HCT116 (cell line): ENCODE results near the gene LRSAM1. TPM values are rescaled to one million over a fixed set of nuclear protein-coding genes. Genes with fewer than 3 reads are reported as not detected.

ENCODE experiments used
- ATAC-seq: fragments of 200-7000 bp; cut with Tn5 transposase; 2 replicates; pipeline ENCODE4 v1.9.1; 2020; ENCODE audit warnings: mild to moderate bottlenecking, moderate library complexity
- BruUV-seq: library from RNA; stranded (reverse); fragments of 400-500 nt; replicated peaks from 2 replicates; lab custom pipeline; 2021; lab: Mats Ljungman, UMichigan
- CTCF ChIA-PET: fragments of 300-600 bp; sonication (Branson Sonifier 250); formaldehyde crosslinking; loops from one replicate; lab custom pipeline; 2021; ENCODE audit warnings: antibody characterized with exemption; lab: Charles Lee
- POLR2A ChIA-PET: fragments of 300-600, 350-600 bp; sonication (Branson Sonifier 250); formaldehyde crosslinking; loops from one replicate; lab custom pipeline; 2021; ENCODE audit warnings: antibody characterized with exemption; lab: Charles Lee
- RAD21 ChIA-PET, 2 experiments: fragments of 300-600 bp; sonication (Branson Sonifier 250); formaldehyde crosslinking; loops; one replicate each; lab custom pipeline; 2023; ENCODE audit warnings: low total read pairs in 2 of 2; ENCODE audit not compliant: uncharacterized antibody in 2 of 2, unreplicated experiment in 2 of 2, low non-redundant PET in 1 of 2; lab: Charles Lee
- DNase-seq: peaks from one replicate; pipeline ENCODE4 v3.0.0-alpha.2; 2010; ENCODE audit warnings: low read depth, low spot score
- H2AFZ ChIP-seq: fragments of 200-600 bp; shearing (Covaris generic), sonication (generic); 2 replicates; pipeline ENCODE4 v1.6.1; 2017; ENCODE audit warnings: low read depth, mixed run types, mixed read lengths, antibody characterized with exemption, low read length; ENCODE audit not compliant: poor library complexity, severe bottlenecking
- H3K27ac ChIP-seq: 2 replicates; pipeline ENCODE4 v1.5.1; 2012; ENCODE audit warnings: low read depth, low read length
- H3K27me3 ChIP-seq: fragments of 200-600 bp; sonication (generic); 2 replicates; pipeline ENCODE4 v1.6.1; 2016; ENCODE audit warnings: mixed run types, low read length, mixed read lengths; ENCODE audit not compliant: insufficient read depth
- H3K36me3 ChIP-seq, 2 experiments: fragments of 200-500 bp in 1 of 2; fragments of 200-600 bp in 1 of 2; sonication (Bioruptor generic) in 1 of 2; sonication (generic) in 1 of 2; 2 replicates each; pipeline versions ENCODE4 v1.5.1 to v1.6.1; 2014 to 2016; ENCODE audit warnings: low read length in 2 of 2, inconsistent platforms in 1 of 2, mixed read lengths in 1 of 2, mixed run types in 1 of 2; ENCODE audit not compliant: insufficient read depth in 2 of 2, control insufficient read depth in 1 of 2
- H3K4me1 ChIP-seq, 2 experiments: fragments of 200-600 bp in 1 of 2; sonication (generic) in 1 of 2; 2 replicates each; pipeline versions ENCODE4 v1.5.1 to v1.6.1; 2012 to 2017; ENCODE audit warnings: low read length in 2 of 2, inconsistent platforms in 1 of 2, mild to moderate bottlenecking in 1 of 2, mixed read lengths in 1 of 2, mixed run types in 1 of 2, moderate library complexity in 1 of 2; ENCODE audit not compliant: insufficient read depth in 2 of 2, control insufficient read depth in 1 of 2
- H3K4me2 ChIP-seq: fragments of 200-600 bp; sonication (generic); 2 replicates; pipeline ENCODE4 v1.6.1; 2017; ENCODE audit warnings: mixed run types, low read length, mixed read lengths
- H3K4me3 ChIP-seq, 2 experiments: fragments of 200-600 bp in 1 of 2; sonication (generic) in 1 of 2; replicated peaks in 1 of 2; 2 replicates each; pipeline ENCODE4 v1.5.1; 2011 to 2016; ENCODE audit warnings: low read length in 2 of 2, control low read depth in 1 of 2, low read depth in 1 of 2, mild to moderate bottlenecking in 1 of 2, mixed read lengths in 1 of 2, mixed run types in 1 of 2
- H3K79me2 ChIP-seq: fragments of 200-600 bp; sonication (generic); 2 replicates; pipeline ENCODE4 v1.6.1; 2017; ENCODE audit warnings: mild to moderate bottlenecking, mixed run types, low read length, moderate library complexity, mixed read lengths; ENCODE audit not compliant: insufficient read depth
- H3K9ac ChIP-seq: fragments of 200-600 bp; sonication (generic); 2 replicates; pipeline ENCODE4 v1.6.1; 2016; ENCODE audit warnings: low read length, mixed read lengths
- H3K9me2 ChIP-seq: fragments of 200-600 bp; sonication (generic), shearing (Covaris generic); 2 replicates; pipeline ENCODE4 v1.6.1; 2017; ENCODE audit warnings: mixed run types, mild to moderate bottlenecking, moderate library complexity; ENCODE audit not compliant: insufficient read depth
- H3K9me3 ChIP-seq, 2 experiments: fragments of 200-500 bp in 1 of 2; fragments of 200-600 bp in 1 of 2; sonication (Bioruptor generic) in 1 of 2; sonication (generic) in 1 of 2; 2 replicates each; pipeline ENCODE4 v1.6.1; 2014 to 2017; ENCODE audit warnings: low read length in 2 of 2, mixed read lengths in 2 of 2, inconsistent platforms in 1 of 2, low read depth in 1 of 2, mild to moderate bottlenecking in 1 of 2, mixed run types in 1 of 2, moderate library complexity in 1 of 2; ENCODE audit not compliant: control insufficient read depth in 1 of 2, insufficient read depth in 1 of 2
- H4K20me1 ChIP-seq: fragments of 200-600 bp; sonication (generic), shearing (Covaris generic); 2 replicates; pipeline ENCODE4 v1.6.1; 2017; ENCODE audit warnings: mixed run types, mild to moderate bottlenecking, moderate library complexity; ENCODE audit not compliant: insufficient read depth
- CBX3 ChIP-seq: IDR thresholded peaks from 2 replicates; pipeline ENCODE4 v1.6.1; 2012; ENCODE audit warnings: low read depth
- CEBPB ChIP-seq: IDR thresholded peaks from 2 replicates; pipeline ENCODE4 v1.6.1; 2012; ENCODE audit warnings: low read depth
- CTCF ChIP-seq, 3 experiments: fragments of 200-600 bp in 1 of 3; sonication (generic) in 1 of 3; IDR thresholded peaks in 2 of 3; conservative IDR thresholded peaks in 1 of 3; 2 replicates each; pipeline ENCODE4 v1.5.1; 2012 to 2017; ENCODE audit warnings: low read depth in 2 of 3, low read length in 2 of 3, antibody characterized with exemption in 1 of 3, borderline replicate concordance in 1 of 3, control low read depth in 1 of 3, mild to moderate bottlenecking in 1 of 3, mixed read lengths in 1 of 3, mixed run types in 1 of 3, moderate library complexity in 1 of 3; ENCODE audit not compliant: insufficient read depth in 1 of 3
- ELF1 ChIP-seq: IDR thresholded peaks from 2 replicates; pipeline ENCODE4 v1.6.1; 2012; ENCODE audit warnings: low read depth, borderline replicate concordance
- EZH2 ChIP-seq: fragments of 200-600 bp; sonication (generic); IDR thresholded peaks from 2 replicates; pipeline ENCODE4 v1.6.1; 2017; ENCODE audit warnings: antibody characterized with exemption, mixed run types
- EZH2phosphoT487 ChIP-seq: fragments of 200-600 bp; IDR thresholded peaks from 2 replicates; pipeline ENCODE4 v1.6.1; 2018; ENCODE audit warnings: antibody characterized with exemption, borderline replicate concordance
- JUND ChIP-seq: IDR thresholded peaks from 2 replicates; pipeline ENCODE4 v1.6.1; 2012
- POLR2A ChIP-seq: IDR thresholded peaks from 2 replicates; pipeline ENCODE4 v1.7.0; 2011; ENCODE audit warnings: borderline replicate concordance; ENCODE audit not compliant: insufficient read depth, insufficient read length; ENCODE audit errors: extremely low read depth
- POLR2AphosphoS5 ChIP-seq: IDR thresholded peaks from 2 replicates; pipeline ENCODE4 v1.6.1; 2011; ENCODE audit warnings: mild to moderate bottlenecking, low read depth, low read length, moderate library complexity
- RAD21 ChIP-seq: IDR thresholded peaks from 2 replicates; pipeline ENCODE4 v1.6.1; 2012; ENCODE audit warnings: low read depth, mild to moderate bottlenecking
- SP1 ChIP-seq: IDR thresholded peaks from 2 replicates; pipeline ENCODE4 v1.6.1; 2012; ENCODE audit warnings: low read depth
- TCF7L2 ChIP-seq: IDR thresholded peaks from 2 replicates; pipeline ENCODE4 v1.7.0; 2011; ENCODE audit warnings: borderline replicate concordance, inconsistent platforms; ENCODE audit not compliant: insufficient read depth, insufficient read length; ENCODE audit errors: extremely low read depth
- YY1 ChIP-seq: IDR thresholded peaks from 2 replicates; pipeline ENCODE4 v1.6.1; 2011; ENCODE audit warnings: low read length, low read depth, moderate library complexity, mild to moderate bottlenecking; ENCODE audit not compliant: insufficient replicate concordance; ENCODE audit errors: extremely low read depth
- ZBTB33 ChIP-seq: IDR thresholded peaks from 2 replicates; pipeline ENCODE4 v1.6.1; 2011; ENCODE audit warnings: mild to moderate bottlenecking, low read length, moderate library complexity; ENCODE audit not compliant: insufficient replicate concordance; ENCODE audit errors: extremely low read depth
- ZFX ChIP-seq: fragments of 450-650 bp; IDR thresholded peaks from 2 replicates; pipeline ENCODE4 v1.6.1; 2017
- ZNF274 ChIP-seq: fragments of 200-500 bp; sonication (Bioruptor generic); IDR thresholded peaks from 2 replicates; pipeline ENCODE4 v1.6.1; 2014; ENCODE audit warnings: mild to moderate bottlenecking, low read depth, low read length, inconsistent platforms
- intact Hi-C: fragments of 100-400 bp; cut with micrococcal nuclease; formaldehyde crosslinking; loops from 2 replicates; pipeline ENCODE4 v1.10.0; 2022
- total RNA-seq: library from RNA; stranded (reverse); gene quantifications from one replicate; pipeline ENCODE4 v1.2.1, GENCODE V29; 2021; ENCODE audit not compliant: unreplicated experiment
- TF ChIP-seq, protein P1 (sequence below): IDR thresholded peaks from 2 replicates; pipeline ENCODE4 v1.6.1; 2012

LRSAM1 gene
- total RNA-seq, 1 experiment from 2014 or later = 25.9 TPM

GRCh38 chr9:127508901-127509260 is 57.6 kb downstream of the LRSAM1 start:
- DNase-seq (no peak), ATAC-seq (no peak)
- BruUV-seq = no TSS peak
- no peak overlapping the region for H3K9ac ChIP-seq
- intact Hi-C loops = no loop called here
- no peak overlapping the region for H2AFZ ChIP-seq
- peaks cover 8% of the 10 kb centered on the region; the same call in 1 of the 2 replicates for H3K79me2 ChIP-seq
- ChIA-PET RAD21 (no interaction called here), CTCF (no interaction called here), POLR2A (no interaction called here)
- H4K20me1 ChIP-seq = no peaks in the 10 kb centered on the region
- no peaks in the 10 kb centered on the region for H3K9me2 ChIP-seq
- H3K4me2 ChIP-seq = no peak overlapping the region
- peaks cover 21 to 29% of the 10 kb centered on the region in 2 experiments for H3K36me3 ChIP-seq
- no peaks in the 10 kb centered on the region for H3K9me3 ChIP-seq
- H3K4me3 ChIP-seq = no peak overlapping the region
- H3K27me3 ChIP-seq = no peaks in the 10 kb centered on the region
- H3K4me1 ChIP-seq = 0 out of 4 replicates have a peak, but pooled peaks cover 0 to 4% of the 10 kb centered on the region in 2 experiments
- H3K27ac ChIP-seq = no peak overlapping the region
- no peak for TF ChIP-seq POLR2A
- no peak for TF ChIP-seq ZNF274
- TF ChIP-seq CEBPB = no peak
- TF ChIP-seq POLR2AphosphoS5 = no peak
- no peak for TF ChIP-seq SP1
- no peak for TF ChIP-seq EZH2
- TF ChIP-seq JUND = no peak
- no peak for TF ChIP-seq EZH2phosphoT487
- no peak for TF ChIP-seq ELF1
- TF ChIP-seq RAD21 = no peak
- TF ChIP-seq CBX3 = no peak
- TF ChIP-seq ZFX = no peak
- no peak for TF ChIP-seq YY1
- no peak for TF ChIP-seq TCF7L2
- TF ChIP-seq ZBTB33 = no peak
- TF ChIP-seq CTCF (IDR thresholded peaks at IDR 0.05 in 2 of 3, conservative IDR thresholded peaks at IDR 0.05 in 1 of 3; ENCODE audit: borderline replicate concordance in 1 of 3, insufficient read depth in 1 of 3, low read depth in 2 of 3, low read length in 2 of 3) = no peak
- TF ChIP-seq, protein P1, sequence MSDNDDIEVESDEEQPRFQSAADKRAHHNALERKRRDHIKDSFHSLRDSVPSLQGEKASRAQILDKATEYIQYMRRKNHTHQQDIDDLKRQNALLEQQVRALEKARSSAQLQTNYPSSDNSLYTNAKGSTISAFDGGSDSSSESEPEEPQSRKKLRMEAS = no peak
